ENCODE measurements around the gene ODAD4. TPM values are rescaled to one million over a fixed set of nuclear protein-coding genes. Genes with fewer than 3 reads are reported as not detected.

The ODAD4 gene
- total RNA-seq, 1 experiment from 2014 or later = 0.69 TPM

- no peaks in the 10 kb centered on the region for H3K9me3 ChIP-seq (ENCODE audit: control insufficient read depth, insufficient read depth, low read depth, low read length)
- peak overlapping the region; percentile 88 for H3K27ac ChIP-seq (ENCODE audit: low read length)
- H3K4me3 ChIP-seq (ENCODE audit: low read depth in 2 of 2, low read length in 2 of 2) = peak overlapping the region; percentile 81 to 95
- POLR2A ChIA-PET = interaction anchor here (0.6 to 1.3 kb wide), 4 partner anchors 8 to 106 kb away, joined by 3 to 4 read pairs (median 4); partner anchors contain the start of gene ODAD4
- no TSS peak for BruUV-seq (replicated peaks)
- intact Hi-C loops (cut with micrococcal nuclease; ENCODE audit: unreplicated experiment) = no loop called here
- CTCF ChIA-PET = no interaction called here
- no peak for DNase-seq (ENCODE audit: low read depth, low spot score)
- in situ Hi-C loops (cut with HindIII; ENCODE audit: low pct_unique_long_range_greater_than_20kb, low sequenced_read_pairs) = no loop called here
- no peak for TF ChIP-seq SIN3A (IDR thresholded peaks at IDR 0.05; ENCODE audit: borderline replicate concordance, insufficient read depth, low read depth, low read length)
- TF ChIP-seq REST (IDR thresholded peaks at IDR 0.05; ENCODE audit: insufficient read depth in 1 of 2, low read depth in 2 of 2, low read length in 1 of 2) = no peak
- no peak for TF ChIP-seq POLR2AphosphoS5 (IDR thresholded peaks at IDR 0.05; ENCODE audit: low read depth, low read length)
- TF ChIP-seq, protein P1, sequence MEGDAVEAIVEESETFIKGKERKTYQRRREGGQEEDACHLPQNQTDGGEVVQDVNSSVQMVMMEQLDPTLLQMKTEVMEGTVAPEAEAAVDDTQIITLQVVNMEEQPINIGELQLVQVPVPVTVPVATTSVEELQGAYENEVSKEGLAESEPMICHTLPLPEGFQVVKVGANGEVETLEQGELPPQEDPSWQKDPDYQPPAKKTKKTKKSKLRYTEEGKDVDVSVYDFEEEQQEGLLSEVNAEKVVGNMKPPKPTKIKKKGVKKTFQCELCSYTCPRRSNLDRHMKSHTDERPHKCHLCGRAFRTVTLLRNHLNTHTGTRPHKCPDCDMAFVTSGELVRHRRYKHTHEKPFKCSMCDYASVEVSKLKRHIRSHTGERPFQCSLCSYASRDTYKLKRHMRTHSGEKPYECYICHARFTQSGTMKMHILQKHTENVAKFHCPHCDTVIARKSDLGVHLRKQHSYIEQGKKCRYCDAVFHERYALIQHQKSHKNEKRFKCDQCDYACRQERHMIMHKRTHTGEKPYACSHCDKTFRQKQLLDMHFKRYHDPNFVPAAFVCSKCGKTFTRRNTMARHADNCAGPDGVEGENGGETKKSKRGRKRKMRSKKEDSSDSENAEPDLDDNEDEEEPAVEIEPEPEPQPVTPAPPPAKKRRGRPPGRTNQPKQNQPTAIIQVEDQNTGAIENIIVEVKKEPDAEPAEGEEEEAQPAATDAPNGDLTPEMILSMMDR (IDR thresholded peaks at IDR 0.05) = no peak
- TF ChIP-seq TCF7L2 (IDR thresholded peaks at IDR 0.05; ENCODE audit: low read depth, low read length) = no peak
- peaks cover 4% of the 10 kb centered on the region; the same call in 1 of the 2 replicates for H3K36me3 ChIP-seq (ENCODE audit: control insufficient read depth, insufficient read depth, low read length)
- ATAC-seq = no peak
- H3K4me1 ChIP-seq (ENCODE audit: control insufficient read depth, insufficient read depth, low read length) = peaks cover 22% of the 10 kb centered on the region
- no peaks in the 10 kb centered on the region for H3K27me3 ChIP-seq (ENCODE audit: control insufficient read depth, insufficient read depth, low read length)
Observed at GRCh38 chr17:41917679-41918313, 12.6 kb upstream of the ODAD4 start.

- H3K4me1 ChIP-seq (ENCODE audit: control insufficient read depth, insufficient read depth, low read length) = peaks cover 22% of the 10 kb centered on the region
- BruUV-seq (replicated peaks) = TSS peak; percentile 76
- ChIA-PET CTCF (no interaction called here), POLR2A (interaction anchor here (0.7 to 1.3 kb wide), 4 partner anchors 8 to 107 kb away, joined by 3 to 4 read pairs (median 4); partner anchors contain the start of gene ODAD4)
- H3K36me3 ChIP-seq (ENCODE audit: control insufficient read depth, insufficient read depth, low read length) = peaks cover 4% of the 10 kb centered on the region; the same call in 1 of the 2 replicates
- intact Hi-C loops (cut with micrococcal nuclease; ENCODE audit: unreplicated experiment) = no loop called here
- no peaks in the 10 kb centered on the region for H3K27me3 ChIP-seq (ENCODE audit: control insufficient read depth, insufficient read depth, low read length)
- H3K27ac ChIP-seq (ENCODE audit: low read length) = peak within 1 kb of the TSS; percentile 93
- ATAC-seq (peak; percentile 97), DNase-seq (ENCODE audit: low read depth, low spot score) (peak; percentile 62)
- in situ Hi-C loops (cut with HindIII; ENCODE audit: low pct_unique_long_range_greater_than_20kb, low sequenced_read_pairs) = no loop called here
- H3K4me3 ChIP-seq (ENCODE audit: low read depth in 2 of 2, low read length in 2 of 2) = peak within 1 kb of the TSS; percentile 81 to 95
- H3K9me3 ChIP-seq (ENCODE audit: control insufficient read depth, insufficient read depth, low read depth, low read length) = no peaks in the 10 kb centered on the region
- TF ChIP-seq REST (IDR thresholded peaks at IDR 0.05; ENCODE audit: insufficient read depth in 1 of 2, low read depth in 2 of 2, low read length in 1 of 2) (no peak), SIN3A (IDR thresholded peaks at IDR 0.05; ENCODE audit: borderline replicate concordance, insufficient read depth, low read depth, low read length) (0 out of 2 replicates have a peak, but pooled peaks have one; percentile 12), TCF7L2 (IDR thresholded peaks at IDR 0.05; ENCODE audit: low read depth, low read length) (no peak), POLR2AphosphoS5 (IDR thresholded peaks at IDR 0.05; ENCODE audit: low read depth, low read length) (peak; percentile 81)
Observed at GRCh38 chr17:41918314-41919164, 11.9 kb upstream of the ODAD4 start, which contains the start of gene ACLY. Gene ACLY (minus strand): TSS chr17:41918951. CDS start chr17:41913873, 5,078 bp downstream.

Data from Panc1 (cell line).